Central memory CD8-positive, alpha-beta T cell (primary cell): ENCODE data around the gene ANAPC10.
A peak's percentile ranks its signal among the peaks of the same experiment; 100 is the strongest.

Experiments
- ATAC-seq: fragments of 150-1000 bp; cut with Tn5 transposase; replicated peaks from 2 replicates; pipeline ENCODE4 v1.10.0; 2022; ENCODE audit warnings: mild to moderate bottlenecking, moderate FRiP score, moderate number of reproducible peaks; ENCODE audit not compliant: poor library complexity, severe bottlenecking; ENCODE audit errors: extremely low read depth
- DNase-seq, 2 donors: peaks; one replicate each; pipeline ENCODE4 v3.0.0; 2021; ENCODE audit warnings: low spot score in 2 of 2
- H3K27ac Mint-ChIP-seq: one replicate; pipeline ENCODE4 v1.8.0; 2022; ENCODE audit warnings: low read depth, mild to moderate bottlenecking, moderate library complexity, mixed read lengths
- H3K27me3 Mint-ChIP-seq: one replicate; pipeline ENCODE4 v1.8.0; 2022; ENCODE audit warnings: mixed read lengths
- H3K36me3 Mint-ChIP-seq: one replicate; pipeline ENCODE4 v1.8.0; 2022; ENCODE audit warnings: mild to moderate bottlenecking, moderate library complexity, mixed read lengths; ENCODE audit not compliant: insufficient read depth
- H3K4me1 Mint-ChIP-seq: one replicate; pipeline ENCODE4 v1.8.0; 2022; ENCODE audit warnings: mixed read lengths
- H3K4me3 Mint-ChIP-seq: one replicate; pipeline ENCODE4 v1.8.0; 2022; ENCODE audit warnings: mild to moderate bottlenecking, moderate library complexity, mixed read lengths
- H3K9me3 Mint-ChIP-seq: one replicate; pipeline ENCODE4 v1.8.0; 2022; ENCODE audit warnings: mixed read lengths

Gene ANAPC10

DNA sequence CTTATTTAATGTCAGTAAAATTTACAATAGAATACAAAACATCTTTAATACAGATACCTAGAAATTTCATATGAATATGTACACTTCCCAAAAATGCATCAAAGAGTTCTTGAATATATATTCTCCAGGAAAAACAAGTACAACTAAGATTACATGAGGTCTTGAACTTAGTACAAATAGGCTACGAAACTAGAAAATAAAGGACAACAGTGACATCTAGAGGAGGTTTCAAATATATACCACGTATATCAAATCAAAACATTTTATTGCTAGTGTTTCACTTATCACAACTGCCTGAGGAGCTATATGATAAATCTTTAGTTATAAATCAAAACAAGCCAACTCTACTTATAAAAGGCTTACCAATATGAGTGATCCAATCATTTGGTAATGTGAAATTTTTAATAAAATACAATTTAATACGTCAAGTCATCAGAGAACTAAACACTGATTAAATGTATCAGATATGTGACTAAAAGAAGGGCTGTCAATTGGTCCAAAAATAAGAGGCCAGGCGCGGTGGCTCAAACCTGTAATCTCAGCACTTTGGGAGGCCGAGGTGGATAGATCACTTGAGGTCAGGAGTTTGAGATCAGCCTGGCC, 36.6 kb downstream of the ANAPC10 start:
- no peak overlapping the region for H3K27ac Mint-ChIP-seq

DNA sequence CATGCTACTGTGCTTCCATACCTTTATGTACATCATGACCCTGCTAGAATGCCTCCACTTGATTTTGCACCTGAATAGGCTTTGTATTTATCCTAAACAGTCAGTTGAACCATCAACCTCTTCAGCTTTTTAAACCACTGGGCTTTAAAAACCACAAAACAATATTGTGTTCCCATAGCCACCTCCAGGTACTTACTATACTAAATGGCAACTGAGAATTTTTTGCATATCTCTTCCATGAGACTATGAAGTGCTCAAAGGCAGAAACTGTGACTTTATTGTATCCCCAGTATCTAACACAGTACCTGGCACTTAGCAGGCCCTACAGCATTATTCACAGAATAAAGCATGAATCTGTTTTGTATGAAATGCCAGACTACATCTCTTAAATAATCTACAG, 39.7 kb downstream of the ANAPC10 start:
- no peak for ATAC-seq

More for the DNA sequence above, 36.6 kb downstream of the ANAPC10 start:
- ATAC-seq (peak; percentile 40), DNase-seq (no peak)
- Mint-ChIP-seq H3K4me3 (no peak overlapping the region), H3K36me3 (peaks cover 1% of the 10 kb centered on the region), H3K27me3 (no peaks in the 10 kb centered on the region), H3K9me3 (no peaks in the 10 kb centered on the region), H3K4me1 (peaks cover 11% of the 10 kb centered on the region)

DNA sequence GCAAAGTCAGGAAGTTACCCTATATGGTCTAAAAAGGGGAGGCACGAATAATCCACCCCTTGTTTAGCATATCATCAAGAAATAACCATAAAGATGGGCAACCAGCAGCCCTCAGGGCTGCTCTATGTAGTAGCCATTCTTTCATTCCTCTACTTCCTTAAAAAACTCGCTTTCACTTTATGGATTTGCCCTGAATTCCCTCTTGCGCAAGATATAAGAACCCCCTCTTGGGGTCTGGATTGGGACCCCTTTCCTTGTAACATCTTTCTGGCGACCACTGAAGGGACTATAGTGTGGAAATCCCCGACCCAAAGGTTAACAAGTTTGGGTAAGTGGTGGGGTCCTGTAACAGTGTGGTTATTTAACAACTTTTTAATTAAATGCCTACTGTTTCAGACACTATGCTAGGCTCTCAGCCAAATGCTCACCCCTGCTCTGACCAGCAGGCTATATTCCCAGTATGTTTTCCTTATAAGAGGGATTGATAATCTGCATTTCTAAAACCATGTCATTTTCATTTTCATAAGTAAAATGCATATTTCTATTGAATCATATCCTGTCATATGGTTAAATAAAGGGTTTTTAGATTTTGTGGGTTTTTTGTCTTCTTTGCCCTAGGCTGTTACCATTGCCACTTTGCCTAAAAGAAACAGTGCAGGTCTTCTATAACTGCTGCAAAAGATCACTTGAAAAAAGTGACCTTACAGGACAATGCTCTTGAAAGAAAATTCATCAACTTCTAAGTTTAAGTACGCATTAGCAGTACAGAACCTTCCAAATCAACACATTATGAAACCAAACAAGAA, 41.5 kb downstream of the ANAPC10 start:
- Mint-ChIP-seq H3K4me3 (no peak overlapping the region), H3K27ac (no peak overlapping the region), H3K9me3 (no peaks in the 10 kb centered on the region), H3K27me3 (no peaks in the 10 kb centered on the region), H3K36me3 (peaks cover 5% of the 10 kb centered on the region), H3K4me1 (peaks cover 18% of the 10 kb centered on the region)
- DNase-seq (no peak), ATAC-seq (no peak)

More for the DNA sequence above, 39.7 kb downstream of the ANAPC10 start:
- Mint-ChIP-seq H3K36me3 (peaks cover 6% of the 10 kb centered on the region), H3K27me3 (no peaks in the 10 kb centered on the region), H3K9me3 (no peaks in the 10 kb centered on the region), H3K27ac (no peak overlapping the region), H3K4me3 (no peak overlapping the region), H3K4me1 (peaks cover 18% of the 10 kb centered on the region)
- no peak for DNase-seq

DNA sequence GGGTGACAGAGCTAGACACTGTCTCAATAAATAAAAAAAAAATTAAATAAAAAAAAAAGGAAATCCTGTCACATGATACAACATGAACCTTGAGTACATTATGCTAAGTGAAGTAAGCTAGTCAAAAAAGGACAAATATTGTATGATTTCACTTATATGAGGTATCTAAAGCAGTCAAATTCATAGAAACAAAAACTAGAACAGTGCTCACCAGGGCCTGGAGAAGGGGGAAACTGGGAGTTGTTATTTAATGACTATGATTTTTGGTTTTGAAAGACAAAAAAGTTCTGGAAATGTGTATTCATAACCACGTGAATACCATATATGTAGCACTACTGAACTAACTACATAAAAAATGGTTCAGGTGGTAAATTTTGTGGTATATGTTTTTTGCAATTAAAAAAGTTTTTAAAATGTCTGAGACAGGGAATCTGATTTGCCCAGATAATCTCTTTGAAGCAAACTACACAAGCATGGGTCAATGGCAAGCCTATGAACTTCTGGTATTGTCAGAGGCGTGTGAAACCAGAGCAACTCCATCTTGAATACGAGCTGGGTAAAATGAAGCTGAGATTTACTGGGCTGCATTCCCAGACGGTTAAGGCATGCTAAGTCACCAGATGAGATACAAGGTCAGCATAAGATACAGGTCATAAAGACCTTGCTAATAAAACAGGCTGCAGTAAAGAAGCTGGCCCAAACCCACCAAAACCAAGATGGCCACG, 42.3 kb downstream of the ANAPC10 start:
- H3K9me3 Mint-ChIP-seq: no peaks in the 10 kb centered on the region
- ATAC-seq: no peak
- no peak overlapping the region for H3K4me3 Mint-ChIP-seq
- peaks cover 5% of the 10 kb centered on the region for H3K36me3 Mint-ChIP-seq
- no peak for DNase-seq
- peaks cover 22% of the 10 kb centered on the region for H3K4me1 Mint-ChIP-seq
- H3K27ac Mint-ChIP-seq: no peak overlapping the region
- H3K27me3 Mint-ChIP-seq: no peaks in the 10 kb centered on the region

DNA sequence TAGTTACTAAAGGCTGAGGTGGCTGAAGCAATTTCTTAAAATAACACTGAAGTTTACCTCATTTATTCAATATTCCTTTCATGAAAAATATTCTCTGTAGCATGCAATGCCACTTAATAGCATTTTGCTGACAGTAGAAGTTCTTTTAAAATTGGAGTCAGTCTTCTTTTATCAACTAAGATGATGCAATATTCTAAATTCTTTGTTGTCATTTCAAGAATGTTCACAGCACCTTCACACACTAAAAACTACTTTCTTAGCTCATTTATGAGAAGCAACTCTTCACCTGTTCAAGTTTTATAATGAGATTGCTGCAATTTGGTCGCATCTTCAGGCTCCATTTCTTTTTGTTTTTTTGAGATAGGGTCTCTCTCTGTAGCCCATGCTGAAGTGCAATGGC, 48.8 kb downstream of the ANAPC10 start:
- Mint-ChIP-seq H3K4me1 (peaks cover 23% of the 10 kb centered on the region), H3K4me3 (no peak overlapping the region), H3K27me3 (no peaks in the 10 kb centered on the region), H3K9me3 (no peaks in the 10 kb centered on the region), H3K27ac (no peak overlapping the region), H3K36me3 (peaks cover 6% of the 10 kb centered on the region)
- DNase-seq (no peak), ATAC-seq (no peak)

DNA sequence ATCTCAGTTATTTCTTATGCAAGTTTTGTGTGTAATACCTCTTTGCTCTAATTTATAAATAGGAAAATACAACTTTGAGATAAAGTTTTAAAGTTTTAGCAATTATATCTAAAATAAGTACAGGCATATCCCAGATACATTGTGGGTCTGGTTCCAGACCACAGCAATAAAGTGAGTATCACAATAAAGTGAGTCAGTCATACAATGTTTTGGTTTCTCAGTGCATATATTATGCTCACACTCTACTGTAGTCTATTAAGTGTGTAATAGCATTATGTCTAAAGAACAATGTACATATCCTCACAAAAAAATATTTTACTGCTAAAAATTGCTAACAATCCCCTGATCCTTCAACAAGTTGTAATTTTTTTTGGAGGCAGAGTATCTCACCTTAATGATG, 49.2 kb downstream of the ANAPC10 start:
- Mint-ChIP-seq H3K4me1 (peaks cover 27% of the 10 kb centered on the region), H3K36me3 (peaks cover 6% of the 10 kb centered on the region), H3K4me3 (no peak overlapping the region), H3K27me3 (no peaks in the 10 kb centered on the region), H3K27ac (no peak overlapping the region), H3K9me3 (no peaks in the 10 kb centered on the region)
- DNase-seq (no peak), ATAC-seq (no peak)

DNA sequence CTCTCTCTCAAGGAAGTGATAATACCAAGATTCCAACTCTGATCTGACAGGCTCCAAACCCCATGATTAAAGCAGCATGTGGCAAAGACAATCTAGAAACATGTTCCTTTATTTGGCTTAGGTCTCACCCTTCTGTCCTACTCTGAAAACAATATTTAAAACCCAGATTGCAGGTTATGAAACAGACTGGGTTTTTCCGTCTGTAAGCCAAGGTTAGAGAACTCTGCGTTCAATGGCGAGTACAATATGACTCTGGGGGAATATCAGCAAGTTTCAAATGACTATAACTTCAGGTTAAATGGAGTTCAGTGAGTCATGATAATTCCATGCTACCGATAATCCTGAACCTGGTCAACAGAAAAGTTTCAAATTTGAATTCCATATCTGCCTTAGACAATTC, 50.8 kb downstream of the ANAPC10 start:
- Mint-ChIP-seq H3K27ac (no peak overlapping the region), H3K9me3 (no peaks in the 10 kb centered on the region), H3K36me3 (peaks cover 6% of the 10 kb centered on the region), H3K4me3 (no peak overlapping the region), H3K4me1 (peaks cover 29% of the 10 kb centered on the region), H3K27me3 (no peaks in the 10 kb centered on the region)
- DNase-seq: no peak
- no peak for ATAC-seq

DNA sequence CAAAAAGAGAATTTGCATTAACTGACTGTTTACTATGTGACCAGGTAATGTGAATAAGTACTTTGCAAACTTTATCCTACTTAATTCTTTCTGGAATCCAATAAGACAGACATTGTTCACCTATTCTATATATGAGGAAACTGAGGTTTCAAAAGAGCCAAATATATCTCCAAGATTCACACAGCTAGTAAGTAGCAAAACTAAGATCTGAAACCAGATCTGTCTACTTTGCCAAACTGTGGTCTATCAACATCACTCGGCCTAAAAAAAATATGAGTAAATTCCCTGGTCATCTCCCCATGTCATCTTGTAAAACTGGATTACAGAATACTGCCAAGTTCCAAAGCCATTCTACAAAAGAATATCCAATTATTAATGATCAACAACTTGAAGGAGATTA, 52.8 kb downstream of the ANAPC10 start:
- H3K27ac Mint-ChIP-seq: no peak overlapping the region
- no peak overlapping the region for H3K4me3 Mint-ChIP-seq
- H3K9me3 Mint-ChIP-seq: no peaks in the 10 kb centered on the region
- ATAC-seq: no peak
- peaks cover 5% of the 10 kb centered on the region for H3K36me3 Mint-ChIP-seq
- peaks cover 19% of the 10 kb centered on the region for H3K4me1 Mint-ChIP-seq
- DNase-seq: no peak
- H3K27me3 Mint-ChIP-seq: no peaks in the 10 kb centered on the region

DNA sequence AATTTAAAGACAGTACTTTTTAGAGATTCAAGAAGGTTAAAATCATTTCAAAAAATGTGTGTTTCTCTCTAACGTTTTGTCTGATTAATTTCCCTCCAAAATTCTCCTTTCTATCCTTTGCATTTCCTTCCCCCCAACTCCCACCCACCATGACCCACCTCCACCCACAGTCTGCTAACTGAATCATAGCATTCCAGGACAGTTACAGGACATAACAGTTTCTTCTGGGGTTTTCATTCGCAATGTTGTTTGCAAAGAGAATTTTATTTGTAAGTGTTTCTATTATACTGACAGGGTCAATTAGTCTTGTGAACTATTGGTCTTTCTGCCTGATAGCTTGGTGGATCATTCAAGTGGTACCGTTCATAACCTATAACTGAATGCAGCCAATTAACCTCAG, 53.7 kb downstream of the ANAPC10 start:
- no peak overlapping the region for H3K27ac Mint-ChIP-seq
- DNase-seq (no peak), ATAC-seq (no peak)
- no peak overlapping the region for H3K4me3 Mint-ChIP-seq
- no peaks in the 10 kb centered on the region for H3K27me3 Mint-ChIP-seq
- H3K9me3 Mint-ChIP-seq: no peaks in the 10 kb centered on the region
- peaks cover 13% of the 10 kb centered on the region for H3K4me1 Mint-ChIP-seq
- peaks cover 2% of the 10 kb centered on the region for H3K36me3 Mint-ChIP-seq

DNA sequence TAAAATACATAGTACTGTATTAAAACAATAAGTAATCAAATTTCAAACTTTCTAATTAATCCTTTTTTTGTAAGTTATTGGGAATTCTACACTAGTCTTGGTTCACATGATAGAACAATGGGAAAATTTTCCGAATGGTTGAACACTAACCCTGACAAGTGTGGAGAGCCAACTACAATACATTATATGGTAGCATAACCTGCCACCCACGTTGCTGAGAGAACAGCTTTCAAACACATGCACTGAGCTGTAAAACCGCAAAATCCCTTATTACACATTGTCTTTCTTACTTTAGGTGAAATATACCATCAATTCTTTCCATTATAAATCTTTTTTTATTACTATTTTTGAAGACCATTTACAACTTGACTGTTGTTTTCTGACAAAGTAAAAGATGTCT, 54.7 kb downstream of the ANAPC10 start:
- H3K27me3 Mint-ChIP-seq: no peaks in the 10 kb centered on the region
- no peak for ATAC-seq
- H3K36me3 Mint-ChIP-seq: peaks cover 2% of the 10 kb centered on the region
- H3K27ac Mint-ChIP-seq: no peak overlapping the region
- no peak for DNase-seq
- no peaks in the 10 kb centered on the region for H3K9me3 Mint-ChIP-seq
- H3K4me1 Mint-ChIP-seq: peaks cover 13% of the 10 kb centered on the region
- no peak overlapping the region for H3K4me3 Mint-ChIP-seq

DNA sequence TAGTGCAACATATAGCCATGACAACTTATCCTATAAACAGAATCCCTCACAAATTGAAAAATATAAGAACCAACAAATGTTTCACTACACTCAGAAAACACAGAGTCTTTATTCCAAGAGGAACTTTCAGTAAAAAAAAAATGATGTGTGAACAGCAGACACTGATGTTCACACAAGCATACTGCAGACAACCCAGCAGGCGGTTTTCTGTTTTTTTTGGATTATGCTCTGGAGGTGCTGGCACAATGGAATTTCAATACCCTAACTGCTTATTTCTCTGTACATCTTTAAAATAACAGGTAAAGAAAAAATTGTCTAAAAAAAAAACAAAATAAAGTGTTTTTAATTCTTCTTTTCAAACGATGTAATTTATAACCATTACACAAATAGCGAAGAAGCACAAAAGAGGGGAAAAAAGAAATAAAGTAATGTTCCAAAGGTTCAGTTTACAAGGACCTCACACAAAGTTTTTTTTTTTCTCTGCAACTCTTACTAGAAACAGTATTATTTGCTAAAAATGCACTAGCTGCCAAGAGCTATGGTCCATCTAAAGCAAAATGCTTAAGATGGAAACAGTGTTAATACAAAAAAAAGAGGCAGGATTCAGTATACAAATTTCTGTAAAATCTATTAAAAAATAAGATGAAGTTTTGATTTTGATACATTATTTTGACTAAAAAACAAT, 55.3 kb downstream of the ANAPC10 start:
- peaks cover 2% of the 10 kb centered on the region for H3K36me3 Mint-ChIP-seq
- H3K4me3 Mint-ChIP-seq: no peak overlapping the region
- ATAC-seq (no peak), DNase-seq (no peak)
- H3K27me3 Mint-ChIP-seq: no peaks in the 10 kb centered on the region
- peaks cover 12% of the 10 kb centered on the region for H3K4me1 Mint-ChIP-seq
- H3K9me3 Mint-ChIP-seq: no peaks in the 10 kb centered on the region
- H3K27ac Mint-ChIP-seq: no peak overlapping the region

DNA sequence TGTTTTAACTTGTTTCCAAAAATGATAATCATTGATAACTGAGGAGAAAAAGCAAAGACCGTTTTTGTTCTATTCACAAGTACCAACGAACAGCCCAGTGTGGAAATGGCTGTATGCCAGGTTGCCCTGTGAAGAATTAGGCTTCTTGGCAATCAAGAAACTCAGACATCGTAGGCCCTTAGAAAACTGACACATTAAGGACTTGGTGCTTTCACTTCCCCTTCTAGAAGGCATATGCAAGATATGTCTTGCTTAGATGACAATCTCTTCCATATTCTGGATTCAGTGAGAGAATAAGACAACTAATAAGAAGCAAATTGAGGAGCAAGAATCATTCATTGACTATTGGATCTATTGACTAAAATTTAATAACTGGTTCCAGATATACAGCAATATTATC, 56.6 kb downstream of the ANAPC10 start:
- H3K27me3 Mint-ChIP-seq: no peaks in the 10 kb centered on the region
- H3K4me3 Mint-ChIP-seq: no peak overlapping the region
- H3K9me3 Mint-ChIP-seq: no peaks in the 10 kb centered on the region
- DNase-seq (no peak), ATAC-seq (no peak)
- H3K36me3 Mint-ChIP-seq: peaks cover 2% of the 10 kb centered on the region
- no peak overlapping the region for H3K27ac Mint-ChIP-seq
- peaks cover 6% of the 10 kb centered on the region for H3K4me1 Mint-ChIP-seq
